Chondrocyte (in vitro differentiated cells): Measurements from ENCODE around the gene WDR1. TPM values are rescaled to one million over a fixed set of nuclear protein-coding genes. Genes with fewer than 3 reads are reported as not detected.
A peak's percentile ranks its signal among the peaks of the same experiment; 100 is the strongest.

Experiments used
- DNase-seq: peaks from one replicate; pipeline ENCODE4 v3.0.0; 2021; ENCODE audit warnings: mixed read lengths, low spot score
- H3K27ac Mint-ChIP-seq: one replicate; pipeline ENCODE4 v1.8.0; 2021; ENCODE audit warnings: mild to moderate bottlenecking, moderate library complexity, mixed read lengths; ENCODE audit not compliant: unreplicated experiment
- H3K27me3 Mint-ChIP-seq: 2 replicates; pipeline ENCODE4 v1.8.0; 2021; ENCODE audit warnings: low read depth, mixed read lengths
- H3K36me3 Mint-ChIP-seq: 2 replicates; pipeline ENCODE4 v1.8.0; 2021; ENCODE audit warnings: low read depth, mixed read lengths
- H3K4me1 Mint-ChIP-seq: 2 replicates; pipeline ENCODE4 v1.8.0; 2021; ENCODE audit warnings: low read depth, mild to moderate bottlenecking, mixed read lengths
- H3K4me3 Mint-ChIP-seq: one replicate; pipeline ENCODE4 v1.8.0; 2021; ENCODE audit warnings: mild to moderate bottlenecking, moderate library complexity, mixed read lengths; ENCODE audit not compliant: unreplicated experiment
- H3K9me3 Mint-ChIP-seq: 2 replicates; pipeline ENCODE4 v1.8.0; 2021; ENCODE audit warnings: low read depth, mixed read lengths
- CTCF ChIP-seq: fragments of 200-600 bp; sonication (generic); IDR thresholded peaks from 2 replicates; pipeline ENCODE4 v1.5.0; 2021; ENCODE audit warnings: antibody characterized with exemption, mild to moderate bottlenecking, moderate library complexity
- total RNA-seq: library from RNA; stranded (reverse); gene quantifications from 3 replicates; pipeline ENCODE4 v1.2.1, GENCODE V29; 2021

The WDR1 gene
- total RNA-seq, 1 donor from 2014 or later = 483 TPM

GRCh38 chr4:10108391-10108790, 8.2 kb downstream of the WDR1 start:
- H3K9me3 Mint-ChIP-seq = no peaks in the 10 kb centered on the region
- TF ChIP-seq CTCF = no peak
- H3K27me3 Mint-ChIP-seq = no peaks in the 10 kb centered on the region
- peak overlapping the region; percentile 38 for H3K4me3 Mint-ChIP-seq
- H3K36me3 Mint-ChIP-seq = peaks cover 31% of the 10 kb centered on the region
- DNase-seq = no peak
- H3K27ac Mint-ChIP-seq = peak overlapping the region; percentile 92
- peaks cover 95% of the 10 kb centered on the region for H3K4me1 Mint-ChIP-seq

- Mint-ChIP-seq H3K27me3 (no peaks in the 10 kb centered on the region), H3K9me3 (no peaks in the 10 kb centered on the region), H3K4me3 (peak overlapping the region; percentile 7), H3K4me1 (peaks cover 97% of the 10 kb centered on the region), H3K27ac (peak overlapping the region; percentile 92), H3K36me3 (peaks cover 28% of the 10 kb centered on the region)
- DNase-seq = peak; percentile 89
- no peak for TF ChIP-seq CTCF
Measured at GRCh38 chr4:10107111-10108091, 9.2 kb downstream of the WDR1 start.

GRCh38 chr4:10106421-10107039, 10.1 kb downstream of the WDR1 start:
- Mint-ChIP-seq H3K27me3 (no peaks in the 10 kb centered on the region), H3K9me3 (no peaks in the 10 kb centered on the region), H3K4me3 (peak overlapping the region; percentile 53), H3K27ac (peak overlapping the region; percentile 92), H3K36me3 (peaks cover 28% of the 10 kb centered on the region), H3K4me1 (peaks cover 97% of the 10 kb centered on the region)
- no peak for DNase-seq
- TF ChIP-seq CTCF = no peak

GRCh38 chr4:10105920-10106319, 10.7 kb downstream of the WDR1 start:
- H3K9me3 Mint-ChIP-seq = no peaks in the 10 kb centered on the region
- no peak for TF ChIP-seq CTCF
- H3K27me3 Mint-ChIP-seq = no peaks in the 10 kb centered on the region
- peak overlapping the region; percentile 53 for H3K4me3 Mint-ChIP-seq
- peaks cover 27% of the 10 kb centered on the region for H3K36me3 Mint-ChIP-seq
- H3K4me1 Mint-ChIP-seq = peaks cover 96% of the 10 kb centered on the region
- H3K27ac Mint-ChIP-seq = peak overlapping the region; percentile 92
- DNase-seq = no peak

- Mint-ChIP-seq H3K9me3 (no peaks in the 10 kb centered on the region), H3K27ac (peak overlapping the region; percentile 82), H3K36me3 (peaks cover 30% of the 10 kb centered on the region), H3K4me1 (peaks cover 95% of the 10 kb centered on the region), H3K4me3 (peak overlapping the region; percentile 1), H3K27me3 (no peaks in the 10 kb centered on the region)
- no peak for DNase-seq
- no peak for TF ChIP-seq CTCF
Measured at GRCh38 chr4:10105421-10105820, 11.2 kb downstream of the WDR1 start.
